ENCODE results near the gene SLC13A2.

Gene SLC13A2

DNA sequence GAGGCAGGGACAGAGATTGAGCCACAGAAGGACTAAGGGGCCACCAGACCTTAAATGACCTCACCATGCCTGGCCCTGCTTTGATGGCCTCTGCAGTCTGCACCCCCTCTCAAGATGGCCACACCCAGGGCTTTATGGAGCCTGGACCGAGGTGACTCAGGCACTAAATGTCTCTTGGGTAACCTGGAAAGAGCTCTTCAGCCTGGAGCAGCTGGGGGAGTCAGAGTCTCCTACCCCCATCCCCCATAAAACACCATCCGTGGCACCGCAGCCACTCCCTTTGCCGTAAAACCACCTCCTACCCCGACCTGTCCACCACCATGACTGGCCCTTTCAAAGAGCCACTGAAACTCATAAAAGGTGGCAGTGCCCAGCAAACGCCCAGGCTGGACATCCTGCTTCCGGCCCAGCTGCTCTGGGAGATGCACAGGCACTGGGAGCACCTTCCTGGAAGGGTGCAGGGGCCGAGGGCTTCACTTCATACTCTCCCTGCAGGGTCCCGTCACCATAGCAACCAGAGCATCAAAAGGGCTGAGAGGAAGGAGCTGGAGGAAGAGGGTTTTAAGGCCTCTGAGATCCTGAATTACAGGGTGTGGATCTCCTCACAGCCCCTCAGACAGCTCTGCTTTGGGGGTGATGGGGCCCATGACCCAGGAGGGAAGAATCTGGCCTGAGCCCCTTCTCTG is 55.0 kb downstream of the SLC13A2 start:
- TF ChIP-seq, protein P1, sequence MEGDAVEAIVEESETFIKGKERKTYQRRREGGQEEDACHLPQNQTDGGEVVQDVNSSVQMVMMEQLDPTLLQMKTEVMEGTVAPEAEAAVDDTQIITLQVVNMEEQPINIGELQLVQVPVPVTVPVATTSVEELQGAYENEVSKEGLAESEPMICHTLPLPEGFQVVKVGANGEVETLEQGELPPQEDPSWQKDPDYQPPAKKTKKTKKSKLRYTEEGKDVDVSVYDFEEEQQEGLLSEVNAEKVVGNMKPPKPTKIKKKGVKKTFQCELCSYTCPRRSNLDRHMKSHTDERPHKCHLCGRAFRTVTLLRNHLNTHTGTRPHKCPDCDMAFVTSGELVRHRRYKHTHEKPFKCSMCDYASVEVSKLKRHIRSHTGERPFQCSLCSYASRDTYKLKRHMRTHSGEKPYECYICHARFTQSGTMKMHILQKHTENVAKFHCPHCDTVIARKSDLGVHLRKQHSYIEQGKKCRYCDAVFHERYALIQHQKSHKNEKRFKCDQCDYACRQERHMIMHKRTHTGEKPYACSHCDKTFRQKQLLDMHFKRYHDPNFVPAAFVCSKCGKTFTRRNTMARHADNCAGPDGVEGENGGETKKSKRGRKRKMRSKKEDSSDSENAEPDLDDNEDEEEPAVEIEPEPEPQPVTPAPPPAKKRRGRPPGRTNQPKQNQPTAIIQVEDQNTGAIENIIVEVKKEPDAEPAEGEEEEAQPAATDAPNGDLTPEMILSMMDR (IDR thresholded peaks at IDR 0.05; ENCODE audit: insufficient read depth, low read length, poor library complexity, severe bottlenecking) = no peak
- Histone ChIP-seq H3K4me3 (replicated peaks; ENCODE audit: low read depth, low read length) (no peak overlapping the region), H3K36me3 (ENCODE audit: control insufficient read depth, insufficient read depth, low read length) (no peaks in the 10 kb centered on the region), H3K27me3 (replicated peaks; ENCODE audit: control insufficient read depth, insufficient read depth, low read length) (no peaks in the 10 kb centered on the region; the same call in 1 of the 2 replicates)
- no peak for DNase-seq (ENCODE audit: extremely low read depth, insufficient read length)

DNA sequence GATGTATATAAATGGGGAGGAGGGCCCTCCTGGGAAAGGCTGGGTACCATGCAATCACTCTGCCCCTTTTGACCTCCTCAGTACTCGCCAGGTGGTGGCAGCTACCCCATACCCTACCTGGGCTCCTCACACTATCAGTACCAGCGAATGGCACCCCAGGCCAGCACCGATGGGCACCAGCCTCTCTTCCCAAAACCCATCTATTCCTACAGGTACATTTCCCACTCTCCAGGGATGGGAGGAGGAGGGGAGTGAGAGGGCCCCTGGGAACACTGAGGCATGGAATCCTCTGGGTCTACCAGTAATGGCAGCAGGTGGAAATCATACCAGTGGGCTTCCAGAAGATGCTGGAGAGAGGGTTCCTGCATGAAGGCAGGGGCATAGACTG is 55.6 kb downstream of the SLC13A2 start:
- no peak overlapping the region for H3K4me3 ChIP-seq (replicated peaks; ENCODE audit: low read depth, low read length)
- H3K27me3 ChIP-seq (replicated peaks; ENCODE audit: control insufficient read depth, insufficient read depth, low read length) = no peaks in the 10 kb centered on the region; the same call in 1 of the 2 replicates
- DNase-seq (ENCODE audit: extremely low read depth, insufficient read length) = no peak
- H3K36me3 ChIP-seq (ENCODE audit: control insufficient read depth, insufficient read depth, low read length) = no peaks in the 10 kb centered on the region
- TF ChIP-seq, protein P1 (IDR thresholded peaks at IDR 0.05; ENCODE audit: insufficient read depth, low read length, poor library complexity, severe bottlenecking) = no peak

DNA sequence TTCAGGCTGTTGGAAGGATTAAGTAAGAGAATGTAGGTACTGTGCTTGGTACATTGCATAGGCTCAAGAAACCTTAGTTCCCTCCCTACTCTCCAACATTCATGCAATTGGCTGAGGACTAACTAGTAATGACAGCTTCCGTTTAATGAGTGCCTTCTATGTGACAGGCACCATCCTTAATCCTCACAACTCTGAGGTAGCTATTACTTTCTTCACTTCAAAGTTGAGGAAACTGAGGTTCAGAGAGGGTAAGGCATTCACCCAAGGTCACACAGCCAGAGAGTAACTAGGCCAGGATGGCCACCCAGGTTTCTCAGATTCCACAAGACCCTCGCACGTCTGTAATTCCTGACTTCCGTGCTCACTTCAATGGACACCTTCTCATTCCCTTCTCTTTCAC is 56.8 kb downstream of the SLC13A2 start:
- H3K4me3 ChIP-seq (replicated peaks; ENCODE audit: low read depth, low read length) = no peak overlapping the region
- TF ChIP-seq, protein P1 (IDR thresholded peaks at IDR 0.05; ENCODE audit: insufficient read depth, low read length, poor library complexity, severe bottlenecking) = no peak
- no peaks in the 10 kb centered on the region for H3K36me3 ChIP-seq (ENCODE audit: control insufficient read depth, insufficient read depth, low read length)
- no peak for DNase-seq (ENCODE audit: extremely low read depth, insufficient read length)
- H3K27me3 ChIP-seq (replicated peaks; ENCODE audit: control insufficient read depth, insufficient read depth, low read length) = no peaks in the 10 kb centered on the region; the same call in 1 of the 2 replicates

DNA sequence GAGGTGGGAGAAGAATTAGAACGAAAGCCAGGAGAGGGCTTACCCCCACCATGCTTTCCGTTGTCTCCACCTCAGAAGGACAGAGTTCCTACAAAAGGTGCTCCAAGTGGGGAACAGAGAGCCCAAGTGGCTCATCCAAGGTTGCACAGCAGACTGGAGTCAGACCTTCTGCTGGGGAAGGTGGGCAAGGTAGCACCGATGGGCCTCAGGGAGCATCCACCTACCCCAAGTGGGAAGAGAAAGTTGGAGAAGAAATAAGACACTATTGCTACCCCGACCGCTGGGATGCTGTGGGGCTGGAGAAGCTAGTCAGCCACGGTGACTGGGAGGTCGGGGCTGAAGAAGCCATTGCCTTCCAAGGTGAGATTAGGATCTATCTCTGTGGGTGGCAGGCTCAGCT is 57.5 kb downstream of the SLC13A2 start:
- no peak overlapping the region for H3K4me3 ChIP-seq (replicated peaks; ENCODE audit: low read depth, low read length)
- no peaks in the 10 kb centered on the region for H3K36me3 ChIP-seq (ENCODE audit: control insufficient read depth, insufficient read depth, low read length)
- H3K27me3 ChIP-seq (replicated peaks; ENCODE audit: control insufficient read depth, insufficient read depth, low read length) = no peaks in the 10 kb centered on the region; the same call in 1 of the 2 replicates
- no peak for DNase-seq (ENCODE audit: extremely low read depth, insufficient read length)
- TF ChIP-seq, protein P1 (IDR thresholded peaks at IDR 0.05; ENCODE audit: insufficient read depth, low read length, poor library complexity, severe bottlenecking) = no peak

DNA sequence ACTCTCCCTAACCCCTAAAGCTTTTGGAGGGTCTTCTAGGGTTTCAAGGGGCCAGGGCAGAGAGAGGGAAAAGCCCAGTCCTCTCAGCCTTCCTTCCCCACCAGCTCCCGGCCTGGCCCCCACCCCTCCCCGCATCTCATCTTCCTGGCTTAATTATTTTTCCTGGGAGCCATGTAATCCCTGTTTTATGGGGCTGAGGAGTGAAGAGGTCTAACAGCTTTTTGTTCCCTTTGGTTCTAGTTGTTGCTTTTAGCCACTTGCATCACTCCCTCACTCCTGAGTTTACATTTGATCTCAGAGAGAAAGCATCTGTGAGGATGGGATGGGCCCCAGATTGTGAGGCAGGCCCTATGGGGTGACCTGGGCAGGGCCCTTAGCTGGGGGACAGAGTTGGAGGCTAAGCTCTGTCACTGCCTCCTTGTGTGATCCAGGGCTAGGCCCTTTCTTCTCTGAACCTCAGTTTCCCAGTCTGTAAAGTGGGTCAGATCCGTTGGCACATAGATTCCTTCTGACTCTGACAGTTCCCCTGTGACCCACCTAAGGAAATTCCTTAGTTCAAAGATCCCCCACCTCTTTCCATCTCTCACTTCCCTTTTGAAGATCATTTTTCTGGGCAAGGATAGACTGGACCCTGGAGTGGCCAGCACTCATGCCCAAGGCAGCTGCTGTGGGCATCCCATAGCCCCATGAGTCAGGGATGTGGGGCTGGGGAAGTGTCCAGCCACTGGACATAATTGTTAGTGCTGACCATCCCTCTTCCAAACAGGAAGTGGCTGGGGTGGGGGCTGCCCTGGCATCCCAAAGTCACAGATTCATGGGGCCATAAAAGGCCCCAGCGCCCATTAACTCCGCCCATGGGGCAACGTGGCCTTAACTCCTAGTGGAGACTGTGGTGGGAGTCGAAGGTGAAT is 58.9 kb downstream of the SLC13A2 start:
- no peak for DNase-seq (ENCODE audit: extremely low read depth, insufficient read length)
- TF ChIP-seq, protein P1 (IDR thresholded peaks at IDR 0.05; ENCODE audit: insufficient read depth, low read length, poor library complexity, severe bottlenecking) = no peak
- no peaks in the 10 kb centered on the region; the same call in 1 of the 2 replicates for H3K27me3 ChIP-seq (replicated peaks; ENCODE audit: control insufficient read depth, insufficient read depth, low read length)
- no peak overlapping the region for H3K4me3 ChIP-seq (replicated peaks; ENCODE audit: low read depth, low read length)
- no peaks in the 10 kb centered on the region for H3K36me3 ChIP-seq (ENCODE audit: control insufficient read depth, insufficient read depth, low read length)

All from GM06990 (cell line).